ENCODE measurements around the gene ERGIC3.

The ERGIC3 gene

GRCh38 chr20:35563834-35564233 is 22.0 kb downstream of the ERGIC3 start:
- no peak for DNase-seq

GRCh38 chr20:35564905-35565304 is 23.0 kb downstream of the ERGIC3 start:
- DNase-seq: no peak

GRCh38 chr20:35568645-35569044 is 26.8 kb downstream of the ERGIC3 start:
- no peak for DNase-seq

DNA sequence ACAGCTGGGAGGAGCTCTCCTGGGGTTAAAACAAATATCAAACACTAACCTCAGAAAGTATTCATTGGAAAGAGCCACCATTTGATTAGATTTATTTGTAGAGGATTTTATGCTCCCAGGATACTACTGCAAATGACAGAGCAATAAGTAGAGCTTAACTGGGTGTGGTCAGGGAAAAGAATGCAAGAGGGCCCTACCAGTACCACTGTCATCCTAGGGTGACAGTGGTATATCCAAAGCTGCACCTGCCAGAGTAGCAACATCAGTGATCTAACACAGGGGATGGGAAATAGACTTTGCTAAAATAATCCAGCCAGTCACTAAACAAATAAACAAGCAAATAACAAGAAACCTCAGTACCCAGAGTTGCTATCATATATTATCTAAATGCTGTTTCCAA is 29.7 kb downstream of the ERGIC3 start:
- no peak for DNase-seq

- DNase-seq: no peak
Measured at GRCh38 chr20:35572838-35573237, 31.0 kb downstream of the ERGIC3 start.

DNA sequence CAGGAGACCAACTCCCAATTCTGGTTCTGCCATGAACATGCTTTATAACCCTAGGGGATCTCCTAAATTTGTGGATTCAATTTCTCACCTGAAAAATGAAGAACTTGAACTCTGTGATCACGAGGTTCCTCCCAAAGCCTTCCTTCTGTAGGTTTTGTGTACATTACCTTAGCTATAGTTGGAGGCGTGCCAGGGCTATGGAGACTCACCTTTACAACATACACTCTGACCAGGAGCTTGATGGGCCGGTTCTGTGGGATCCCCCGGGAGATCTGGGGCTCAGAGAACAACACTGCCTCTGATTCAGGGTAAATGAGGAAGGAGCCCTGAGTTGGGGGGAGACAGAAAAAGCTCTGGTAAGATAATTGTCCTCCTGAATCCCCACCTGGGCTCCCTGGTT is 34.1 kb downstream of the ERGIC3 start:
- DNase-seq: no peak

- DNase-seq: no peak
Measured at GRCh38 chr20:35576816-35577215, 34.9 kb downstream of the ERGIC3 start.

GRCh38 chr20:35578469-35578868 is 36.6 kb downstream of the ERGIC3 start:
- DNase-seq: no peak

DNA sequence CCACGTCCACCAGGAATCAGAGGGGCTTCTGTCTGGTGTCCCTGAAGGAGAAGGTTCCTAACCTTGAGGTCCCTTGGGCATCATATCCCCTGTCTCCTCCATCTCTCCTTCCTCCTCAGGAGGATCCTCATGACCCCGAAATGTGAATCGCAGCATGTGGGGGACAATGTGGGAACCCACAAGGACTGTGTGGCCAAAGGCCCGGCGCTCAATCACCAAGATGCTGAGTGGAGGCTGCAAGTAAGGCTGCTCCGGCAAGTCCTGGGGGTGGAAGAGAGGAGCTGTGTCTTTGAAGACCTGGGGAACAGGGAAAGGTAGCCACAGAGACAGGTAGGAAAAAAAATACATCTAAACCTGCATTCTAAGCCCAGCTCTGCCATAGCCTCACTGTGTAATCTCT is 37.3 kb downstream of the ERGIC3 start:
- DNase-seq: no peak

GRCh38 chr20:35582131-35582530 is 40.3 kb downstream of the ERGIC3 start:
- DNase-seq: no peak

GRCh38 chr20:35582741-35583404 is 41.0 kb downstream of the ERGIC3 start:
- no peak for DNase-seq

GRCh38 chr20:35583636-35584560 is 42.0 kb downstream of the ERGIC3 start:
- DNase-seq: no peak

DNA sequence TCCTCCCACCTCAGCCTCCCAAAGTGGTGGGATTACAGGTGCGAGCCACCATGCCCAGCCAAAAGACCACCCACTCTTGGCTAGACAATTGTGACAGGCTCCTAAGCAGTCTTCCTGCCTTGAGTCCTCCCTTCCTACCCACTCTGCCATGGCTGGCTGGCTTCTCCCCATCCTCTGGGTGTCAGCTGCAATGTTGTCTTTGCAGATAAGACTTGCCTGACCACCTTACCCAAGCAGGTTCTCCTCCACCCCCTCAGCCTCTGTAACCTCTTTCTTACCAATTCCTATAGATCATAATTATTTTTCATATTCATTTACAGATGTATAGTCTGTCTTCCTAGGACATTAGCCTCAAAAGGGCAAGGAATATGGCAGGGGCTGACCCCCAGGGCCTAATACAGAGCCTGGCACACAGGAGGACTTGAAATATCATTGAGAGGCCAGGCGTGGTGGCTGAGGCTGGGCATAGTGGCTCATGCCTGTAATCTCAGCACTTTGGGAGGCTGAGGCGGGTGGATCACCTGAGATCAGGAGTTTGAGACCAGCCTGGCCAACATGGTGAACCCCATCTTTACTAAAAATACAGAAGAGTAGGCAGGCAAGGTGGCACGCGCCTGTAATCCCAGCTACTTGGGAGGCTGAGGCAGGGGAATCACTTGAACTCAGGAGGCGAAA is 45.0 kb downstream of the ERGIC3 start:
- no peak for DNase-seq

DNA sequence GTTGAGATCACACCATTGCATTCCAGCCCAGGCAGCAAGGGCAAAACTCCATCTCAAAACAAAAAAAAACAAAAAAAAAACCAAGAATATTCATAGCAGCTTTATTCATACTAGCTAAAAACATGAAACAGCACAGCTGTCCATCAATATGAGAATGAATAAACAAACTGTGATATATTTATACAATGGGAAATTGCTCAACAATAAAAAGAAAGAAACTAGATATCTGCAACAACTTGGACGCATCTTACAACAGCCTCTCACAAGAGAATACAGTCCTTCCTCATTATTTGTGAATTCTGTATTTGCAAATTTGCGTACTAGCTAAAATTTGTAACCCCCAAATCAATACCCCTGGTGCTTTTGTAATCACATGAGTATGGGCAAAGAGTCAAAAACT is 45.6 kb downstream of the ERGIC3 start:
- no peak for DNase-seq

DNA sequence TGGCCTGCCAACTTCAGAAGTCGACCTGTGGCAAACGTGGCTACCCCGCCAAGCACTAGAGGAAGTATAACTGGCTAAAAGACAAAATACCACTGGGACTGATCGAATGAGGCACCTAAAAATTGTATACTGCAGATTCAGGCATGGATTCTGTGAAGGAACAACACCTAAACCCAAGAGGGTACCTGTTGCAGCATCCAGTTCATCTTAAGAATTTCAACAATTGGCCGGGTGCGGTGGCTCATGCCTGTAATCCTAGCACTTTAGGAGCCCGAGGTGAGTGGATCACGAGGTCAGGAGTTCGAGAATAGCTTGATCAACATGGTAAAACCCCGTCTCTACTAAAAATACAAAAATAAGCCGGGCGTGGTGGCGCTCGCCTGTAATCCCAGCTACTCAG is 46.5 kb downstream of the ERGIC3 start:
- no peak for DNase-seq

DNA sequence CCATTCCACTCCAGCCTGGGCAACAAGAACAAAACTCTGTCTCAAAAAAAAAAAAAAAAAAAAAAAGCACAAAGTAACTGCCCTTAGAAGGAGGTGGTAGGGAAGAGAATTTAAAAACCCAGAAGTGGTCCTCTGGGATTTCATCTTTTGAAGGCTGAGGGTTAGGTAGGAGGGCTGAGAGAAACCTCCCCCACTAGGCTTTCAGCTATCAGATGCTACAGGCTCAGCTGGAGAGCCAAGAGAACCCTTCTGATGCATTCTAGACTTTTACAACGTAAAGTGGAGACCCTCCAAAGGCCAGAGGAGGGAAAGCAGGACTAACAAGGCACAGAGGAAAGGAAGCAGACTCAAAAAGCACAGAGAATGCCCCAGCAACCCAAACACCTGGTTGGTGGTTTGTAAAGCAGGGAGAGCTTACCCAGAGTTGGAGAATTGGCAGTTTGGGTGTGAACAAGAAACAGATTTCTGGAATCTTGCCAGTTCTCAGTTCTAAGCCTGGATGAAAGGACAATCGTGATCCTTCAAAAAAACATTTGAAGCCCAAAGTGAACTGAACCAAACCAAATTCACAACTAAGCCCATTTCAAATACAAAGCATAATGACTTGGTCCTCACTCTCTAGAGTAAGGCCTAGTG is 50.6 kb downstream of the ERGIC3 start:
- no peak for DNase-seq

DNA sequence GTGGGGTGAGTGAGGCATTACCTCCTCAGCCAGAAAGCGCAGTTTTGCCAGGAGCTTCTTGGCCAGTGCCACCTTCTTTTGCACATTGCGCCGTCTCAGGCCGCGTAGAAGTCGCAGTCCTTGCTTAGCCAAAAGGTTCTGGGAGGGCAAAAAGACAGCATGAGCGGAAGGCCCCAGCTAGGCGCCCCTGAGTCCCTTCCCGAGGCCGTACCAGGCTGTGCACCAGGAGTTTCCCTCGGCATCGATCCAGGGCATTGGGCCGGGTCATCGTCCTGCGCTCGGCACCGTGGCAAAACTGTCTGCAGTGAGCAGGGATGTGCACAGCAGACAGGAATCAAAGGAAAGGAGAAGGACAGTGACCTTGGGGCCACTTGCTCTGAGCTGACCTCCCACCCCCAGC is 53.6 kb downstream of the ERGIC3 start:
- DNase-seq: no peak

DNA sequence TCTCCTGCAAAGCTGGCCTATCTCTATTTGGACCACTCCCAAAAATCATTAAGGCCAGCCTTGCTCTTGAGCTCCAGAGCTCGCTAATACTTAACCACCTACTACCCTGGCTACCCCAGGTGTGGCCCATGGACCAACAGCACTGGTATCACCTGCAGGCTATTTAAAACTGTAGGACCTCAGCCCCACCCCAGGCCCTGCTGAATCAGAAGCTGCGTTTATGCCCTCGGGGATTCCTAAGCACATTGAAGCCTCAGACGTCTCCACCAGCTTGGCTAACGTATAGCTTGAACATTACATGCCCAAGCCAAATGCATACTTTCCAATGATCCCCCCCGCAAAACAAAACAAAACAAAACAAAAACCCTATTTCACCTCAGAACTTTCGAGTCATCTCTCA is 54.0 kb downstream of the ERGIC3 start:
- no peak for DNase-seq

GRCh38 chr20:35597186-35597585 is 55.3 kb downstream of the ERGIC3 start:
- no peak for DNase-seq

DNA sequence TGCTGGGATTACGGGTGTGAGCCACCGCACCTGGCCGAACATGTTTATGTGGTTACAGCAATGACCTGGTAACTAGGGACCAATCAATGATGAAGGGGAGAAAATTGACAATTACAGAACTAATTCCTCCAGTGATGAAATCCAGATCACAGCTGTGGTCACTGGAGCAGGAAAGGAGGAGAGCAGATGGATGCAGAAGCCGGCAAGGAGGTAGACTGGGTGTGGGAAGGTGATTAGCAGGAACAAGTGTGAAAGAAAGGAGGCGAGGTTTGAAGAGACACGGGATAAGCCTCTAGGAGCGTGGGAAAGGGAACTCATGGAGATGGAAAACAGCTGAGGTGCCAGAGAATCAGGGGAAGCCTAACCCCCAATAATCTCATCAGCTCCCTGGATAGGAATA is 56.6 kb downstream of the ERGIC3 start:
- no peak for DNase-seq

DNA sequence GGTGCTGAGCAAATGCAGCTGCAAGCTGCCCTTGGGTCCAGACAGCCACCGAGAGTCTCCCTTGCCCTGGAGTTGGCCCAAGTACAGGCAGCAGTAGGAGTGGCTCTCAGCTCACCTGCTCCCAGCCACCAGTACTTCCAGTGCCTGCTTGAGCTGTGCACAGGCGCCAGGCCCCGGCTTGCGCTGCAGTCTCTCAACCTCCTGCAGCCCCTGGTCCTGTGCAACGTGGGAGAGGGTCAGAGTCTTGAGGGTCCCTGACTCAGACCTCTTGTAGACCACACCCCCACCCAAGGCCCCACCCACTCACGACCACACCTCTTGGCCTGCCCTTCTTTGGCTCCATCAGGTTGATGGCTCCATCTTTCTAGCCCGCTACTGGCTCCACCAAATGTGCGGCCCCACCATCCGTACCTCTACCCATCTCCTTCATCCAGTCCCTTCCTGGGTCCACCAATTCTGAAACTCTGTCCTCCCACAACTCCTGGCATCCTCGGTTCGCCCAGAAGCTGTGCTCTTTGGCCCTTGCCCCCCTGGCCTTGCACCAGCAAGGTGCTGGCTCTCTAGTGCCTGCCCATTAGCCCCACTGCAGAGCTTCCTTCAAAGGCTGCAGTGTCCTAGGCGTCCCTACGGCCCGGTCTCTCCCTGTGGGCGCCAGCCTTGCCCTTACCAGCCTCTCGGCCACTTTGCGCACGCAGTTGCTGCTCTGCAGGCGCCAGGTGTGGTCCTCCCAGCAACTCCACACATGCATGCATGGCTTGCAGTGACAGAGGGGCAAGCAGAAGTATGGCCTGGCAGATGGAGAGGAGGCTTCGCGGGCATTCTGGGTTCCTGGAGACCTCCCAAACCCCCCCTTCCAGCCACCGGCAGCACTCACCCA is 57.3 kb downstream of the ERGIC3 start:
- peak; percentile 34 for DNase-seq

- no peak for DNase-seq
Measured at GRCh38 chr20:35599776-35600120, 57.9 kb downstream of the ERGIC3 start.

All from NCI-H2029 (cell line).